Umbilical cord (tissue), 2 donors: ENCODE data around the gene MBD2. TPM values are rescaled to one million over a fixed set of nuclear protein-coding genes. Genes with fewer than 3 reads are reported as not detected.

ENCODE experiments used
- DNase-seq: peaks from one replicate; pipeline ENCODE4 v3.0.0-alpha.2; 2015; ENCODE audit warnings: low spot score
- total RNA-seq: library from RNA; depleted of rRNA; stranded (reverse); fragments of >200 nt; gene quantifications from one replicate; pipeline ENCODE4 v1.2.3, GENCODE V29; 2014; ENCODE audit warnings: low replicate concordance; ENCODE audit not compliant: insufficient read depth

MBD2 gene
- total RNA-seq, 1 donor from 2014 or later = 13.5 TPM

GRCh38 chr18:54109131-54109683 lies 115.3 kb downstream of the MBD2 start:
- no peak for DNase-seq

DNA sequence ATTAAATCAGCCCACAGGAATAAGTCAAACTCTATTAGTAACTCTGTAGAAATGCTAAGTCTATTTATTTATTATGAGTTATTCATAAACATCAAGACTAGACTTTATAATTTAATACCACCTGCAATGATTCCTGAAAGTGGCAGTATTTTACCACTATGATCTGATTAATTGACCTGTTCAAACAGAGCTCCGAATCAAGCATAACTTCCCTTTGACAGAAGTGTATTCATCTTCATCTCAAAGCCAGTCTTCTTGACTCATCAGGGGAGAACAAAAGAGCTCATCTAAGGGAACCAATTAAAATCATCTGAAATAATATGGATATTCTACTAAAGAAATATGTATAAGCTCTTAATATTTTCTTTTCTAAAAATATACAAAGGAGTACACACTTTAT lies 122.3 kb downstream of the MBD2 start:
- DNase-seq = no peak

Other genes starting within 250 kb of the MBD2 start
- 85.5 TPM for gene POLI, start 44.8 kb upstream of the MBD2 start, total RNA-seq
- gene STARD6, start 133.2 kb upstream of the MBD2 start, total RNA-seq = 0.96 TPM
- 7.0 TPM for gene C18orf54, start 133.2 kb upstream of the MBD2 start, total RNA-seq